ENCODE results near the gene LHFPL6. TPM values are rescaled to one million over a fixed set of nuclear protein-coding genes. Genes with fewer than 3 reads are reported as not detected.

LHFPL6 gene
- total RNA-seq, 1 donor from 2014 or later: 174 TPM

- Mint-ChIP-seq H3K4me3 (ENCODE audit: unreplicated experiment) (no peak overlapping the region), H3K27me3 (ENCODE audit: unreplicated experiment) (no peaks in the 10 kb centered on the region), H3K36me3 (ENCODE audit: unreplicated experiment) (peaks cover 23% of the 10 kb centered on the region), H3K4me1 (ENCODE audit: unreplicated experiment) (peaks cover 64% of the 10 kb centered on the region), H3K9me3 (ENCODE audit: unreplicated experiment) (peaks cover 5% of the 10 kb centered on the region), H3K27ac (ENCODE audit: unreplicated experiment) (peak overlapping the region; percentile 58)
- DNase-seq (ENCODE audit: extremely low spot score, unreplicated experiment): no peak
- no peak for TF ChIP-seq CTCF (IDR thresholded peaks at IDR 0.05)
Measured at GRCh38 chr13:39578821-39579291, 24.1 kb downstream of the LHFPL6 start.

GRCh38 chr13:39577838-39578491 is 25.0 kb downstream of the LHFPL6 start:
- Mint-ChIP-seq H3K27ac (ENCODE audit: unreplicated experiment) (peak overlapping the region; percentile 58), H3K4me3 (ENCODE audit: unreplicated experiment) (no peak overlapping the region), H3K4me1 (ENCODE audit: unreplicated experiment) (peaks cover 58% of the 10 kb centered on the region), H3K27me3 (ENCODE audit: unreplicated experiment) (no peaks in the 10 kb centered on the region), H3K9me3 (ENCODE audit: unreplicated experiment) (peaks cover 5% of the 10 kb centered on the region), H3K36me3 (ENCODE audit: unreplicated experiment) (peaks cover 19% of the 10 kb centered on the region)
- TF ChIP-seq CTCF (IDR thresholded peaks at IDR 0.05): no peak
- DNase-seq (ENCODE audit: extremely low spot score, unreplicated experiment): no peak

GRCh38 chr13:39577203-39577602 is 25.8 kb downstream of the LHFPL6 start:
- Mint-ChIP-seq H3K36me3 (ENCODE audit: unreplicated experiment) (peaks cover 16% of the 10 kb centered on the region), H3K27me3 (ENCODE audit: unreplicated experiment) (no peaks in the 10 kb centered on the region), H3K4me3 (ENCODE audit: unreplicated experiment) (no peak overlapping the region), H3K4me1 (ENCODE audit: unreplicated experiment) (peaks cover 54% of the 10 kb centered on the region), H3K27ac (ENCODE audit: unreplicated experiment) (no peak overlapping the region), H3K9me3 (ENCODE audit: unreplicated experiment) (peaks cover 5% of the 10 kb centered on the region)
- TF ChIP-seq CTCF (IDR thresholded peaks at IDR 0.05): no peak
- DNase-seq (ENCODE audit: extremely low spot score, unreplicated experiment): no peak

- no peak overlapping the region for H3K27ac Mint-ChIP-seq (ENCODE audit: unreplicated experiment)
- no peak for DNase-seq (ENCODE audit: extremely low spot score, unreplicated experiment)
- H3K9me3 Mint-ChIP-seq (ENCODE audit: unreplicated experiment): no peaks in the 10 kb centered on the region
- no peak overlapping the region for H3K4me3 Mint-ChIP-seq (ENCODE audit: unreplicated experiment)
- no peaks in the 10 kb centered on the region for H3K27me3 Mint-ChIP-seq (ENCODE audit: unreplicated experiment)
- TF ChIP-seq CTCF (IDR thresholded peaks at IDR 0.05): no peak
- H3K36me3 Mint-ChIP-seq (ENCODE audit: unreplicated experiment): peaks cover 6% of the 10 kb centered on the region
- H3K4me1 Mint-ChIP-seq (ENCODE audit: unreplicated experiment): peaks cover 39% of the 10 kb centered on the region
Measured at GRCh38 chr13:39575641-39576238, 27.3 kb downstream of the LHFPL6 start.

GRCh38 chr13:39571502-39572092 is 31.4 kb downstream of the LHFPL6 start:
- peaks cover 6% of the 10 kb centered on the region for H3K36me3 Mint-ChIP-seq (ENCODE audit: unreplicated experiment)
- H3K27ac Mint-ChIP-seq (ENCODE audit: unreplicated experiment): no peak overlapping the region
- TF ChIP-seq CTCF (IDR thresholded peaks at IDR 0.05): no peak
- no peak overlapping the region for H3K4me3 Mint-ChIP-seq (ENCODE audit: unreplicated experiment)
- H3K4me1 Mint-ChIP-seq (ENCODE audit: unreplicated experiment): peaks cover 25% of the 10 kb centered on the region
- DNase-seq (ENCODE audit: extremely low spot score, unreplicated experiment): no peak
- no peaks in the 10 kb centered on the region for H3K9me3 Mint-ChIP-seq (ENCODE audit: unreplicated experiment)
- H3K27me3 Mint-ChIP-seq (ENCODE audit: unreplicated experiment): no peaks in the 10 kb centered on the region

Data from osteocyte (in vitro differentiated cells).